Colonic mucosa (tissue), 4 donors: ENCODE measurements around the gene VSTM2B. TPM values are rescaled to one million over a fixed set of nuclear protein-coding genes. Genes with fewer than 3 reads are reported as not detected.

ENCODE experiments used
- DNase-seq: peaks from one replicate; pipeline ENCODE4 v3.0.0-alpha.2; 2020
- H3K27ac ChIP-seq: fragments of 200-600 bp; one replicate; pipeline ENCODE4 v1.8.0; 2021
- H3K27me3 ChIP-seq: fragments of 200-600 bp; one replicate; pipeline ENCODE4 v1.8.0; 2021
- H3K36me3 ChIP-seq: fragments of 200-600 bp; one replicate; pipeline ENCODE4 v1.8.0; 2021
- H3K4me1 ChIP-seq: fragments of 200-600 bp; one replicate; pipeline ENCODE4 v1.8.0; 2021; ENCODE audit warnings: mild to moderate bottlenecking
- H3K4me3 ChIP-seq: fragments of 200-600 bp; one replicate; pipeline ENCODE4 v1.8.0; 2021
- H3K9ac ChIP-seq, 2 donors: one replicate each; pipeline ENCODE4 v1.7.0; 2013; ENCODE audit warnings: control low read depth in 2 of 2, low read depth in 2 of 2, low read length in 2 of 2
- H3K9me3 ChIP-seq: fragments of 200-600 bp; one replicate; pipeline ENCODE4 v1.8.0; 2021
- intact Hi-C: fragments of 100-400 bp; cut with DNase I; formaldehyde crosslinking; loops from one replicate; pipeline ENCODE4 v1.14.1; 2022
- total RNA-seq, 2 donors: library from RNA; stranded (reverse); fragmentation: NEBNext Ultra II Directional in 1 of 2; extraction: Animal tissue kit (Norgen Biotek cat#: 25700) in 1 of 2; gene quantifications; one replicate each; pipeline ENCODE4 v1.2.1, GENCODE V29; 2021
- TF ChIP-seq, protein P1 (sequence below): fragments of 200-600 bp; IDR thresholded peaks from one replicate; pipeline ENCODE4 v1.8.0; 2022; ENCODE audit warnings: antibody characterized with exemption, mild to moderate bottlenecking
- donor health status: healthy.
- donor health status: DM: no; HTN: no; CAD: no.
- donor health status: DM: no; HTN: no; CAD: no.

The VSTM2B gene
- total RNA-seq, result not detected

- Histone ChIP-seq H3K9ac (no peak within 1 kb of the TSS), H3K4me1 (peaks cover 5% of the 10 kb centered on the region), H3K9me3 (no peaks in the 10 kb centered on the region), H3K27me3 (peaks cover 56% of the 10 kb centered on the region), H3K4me3 (no peak within 1 kb of the TSS), H3K36me3 (no peaks in the 10 kb centered on the region), H3K27ac (no peak within 1 kb of the TSS)
- intact Hi-C loops, result no loop called here
- no peak for DNase-seq
- TF ChIP-seq, protein P1, sequence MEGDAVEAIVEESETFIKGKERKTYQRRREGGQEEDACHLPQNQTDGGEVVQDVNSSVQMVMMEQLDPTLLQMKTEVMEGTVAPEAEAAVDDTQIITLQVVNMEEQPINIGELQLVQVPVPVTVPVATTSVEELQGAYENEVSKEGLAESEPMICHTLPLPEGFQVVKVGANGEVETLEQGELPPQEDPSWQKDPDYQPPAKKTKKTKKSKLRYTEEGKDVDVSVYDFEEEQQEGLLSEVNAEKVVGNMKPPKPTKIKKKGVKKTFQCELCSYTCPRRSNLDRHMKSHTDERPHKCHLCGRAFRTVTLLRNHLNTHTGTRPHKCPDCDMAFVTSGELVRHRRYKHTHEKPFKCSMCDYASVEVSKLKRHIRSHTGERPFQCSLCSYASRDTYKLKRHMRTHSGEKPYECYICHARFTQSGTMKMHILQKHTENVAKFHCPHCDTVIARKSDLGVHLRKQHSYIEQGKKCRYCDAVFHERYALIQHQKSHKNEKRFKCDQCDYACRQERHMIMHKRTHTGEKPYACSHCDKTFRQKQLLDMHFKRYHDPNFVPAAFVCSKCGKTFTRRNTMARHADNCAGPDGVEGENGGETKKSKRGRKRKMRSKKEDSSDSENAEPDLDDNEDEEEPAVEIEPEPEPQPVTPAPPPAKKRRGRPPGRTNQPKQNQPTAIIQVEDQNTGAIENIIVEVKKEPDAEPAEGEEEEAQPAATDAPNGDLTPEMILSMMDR, result no peak
These were observed at the start of gene VSTM2B for GRCh38 chr19:29525901-29526729. Gene VSTM2B, plus strand, starts transcription at chr19:29525994. Its CDS starts 590 bp downstream, at chr19:29526584.

DNA sequence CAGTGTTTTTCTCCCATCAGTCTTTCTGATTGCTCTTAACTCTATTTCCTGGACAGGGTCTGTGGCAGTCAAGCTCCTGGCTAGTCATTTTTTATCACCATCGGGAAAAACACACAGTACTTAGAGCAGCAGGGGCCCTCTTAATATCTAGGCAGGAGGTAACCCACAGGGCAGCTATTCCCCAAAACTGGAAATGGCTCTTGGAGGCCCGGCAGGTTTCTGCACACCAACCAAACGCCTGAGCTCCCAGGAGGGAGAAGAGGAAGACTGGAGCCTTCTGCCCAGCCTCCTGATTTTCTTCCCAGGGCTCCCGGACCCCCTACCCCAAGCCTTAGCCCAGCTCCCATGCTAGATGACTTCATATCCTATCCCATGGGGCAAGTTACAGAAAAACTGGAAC, 49.3 kb upstream of the VSTM2B start:
- H3K4me1 ChIP-seq, result no peaks in the 10 kb centered on the region
- no peaks in the 10 kb centered on the region for H3K36me3 ChIP-seq
- TF ChIP-seq, protein P1, result no peak
- H3K27me3 ChIP-seq, result no peaks in the 10 kb centered on the region
- H3K27ac ChIP-seq, result no peak overlapping the region
- H3K9me3 ChIP-seq, result no peaks in the 10 kb centered on the region
- H3K9ac ChIP-seq, result no peak overlapping the region
- DNase-seq, result no peak
- intact Hi-C loops, result no loop called here
- H3K4me3 ChIP-seq, result no peak overlapping the region

GRCh38 chr19:29477831-29478577, 47.8 kb upstream of the VSTM2B start:
- DNase-seq, result no peak
- Histone ChIP-seq H3K4me3 (no peak overlapping the region), H3K27me3 (no peaks in the 10 kb centered on the region), H3K9me3 (no peaks in the 10 kb centered on the region), H3K36me3 (no peaks in the 10 kb centered on the region), H3K4me1 (no peaks in the 10 kb centered on the region), H3K27ac (no peak overlapping the region), H3K9ac (no peak overlapping the region)
- TF ChIP-seq, protein P1, result no peak
- intact Hi-C loops, result no loop called here

DNA sequence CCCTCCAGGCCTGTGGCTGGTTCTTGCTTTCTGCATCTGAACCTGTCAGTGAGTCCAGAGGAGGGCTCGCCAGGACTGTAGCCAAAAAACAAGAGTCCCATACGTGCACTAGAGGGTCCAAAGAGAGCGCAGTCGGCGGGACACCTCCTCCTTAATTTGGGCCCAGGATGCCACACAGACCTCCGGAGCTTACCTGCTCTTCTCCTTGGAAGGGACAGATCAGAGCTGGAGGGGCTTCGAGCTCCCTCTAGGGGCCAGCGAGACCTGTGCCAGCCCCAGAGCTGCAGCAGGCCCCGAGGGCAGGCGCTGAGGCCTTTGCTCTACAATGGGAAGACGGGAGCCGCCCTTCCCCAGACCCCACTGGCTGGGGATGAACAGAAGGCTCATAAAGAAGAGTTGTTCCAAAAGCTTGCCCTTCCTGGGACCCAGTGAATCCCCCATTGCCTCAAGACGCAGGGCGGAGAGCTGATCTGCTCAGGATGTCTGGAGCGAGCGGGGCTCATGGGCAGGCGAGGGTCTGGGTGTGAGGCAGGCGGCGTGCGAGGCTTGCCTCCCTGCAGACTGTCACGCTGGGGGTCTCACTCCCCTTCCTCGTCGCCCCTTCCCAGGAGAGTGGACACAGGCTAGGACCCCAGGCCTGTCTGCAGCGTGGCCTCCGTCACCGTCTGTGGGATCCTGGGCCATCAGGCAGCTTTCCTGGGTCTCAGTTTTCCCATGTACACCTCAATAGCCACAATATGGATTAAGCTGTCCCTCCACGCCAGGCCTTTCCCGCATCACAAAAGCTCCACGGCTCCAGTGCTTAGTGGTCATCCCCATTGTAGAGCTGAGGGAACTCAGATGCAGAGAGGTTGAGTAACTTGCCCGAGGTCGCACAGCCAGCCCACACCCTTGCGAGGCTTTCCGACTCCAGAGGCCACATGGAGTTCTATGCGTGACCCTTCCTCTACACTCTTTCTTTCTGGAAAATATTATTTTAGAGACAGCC, 46.9 kb upstream of the VSTM2B start:
- no peak overlapping the region for H3K9ac ChIP-seq
- TF ChIP-seq, protein P1, result no peak
- no peak overlapping the region for H3K4me3 ChIP-seq
- no peak overlapping the region for H3K27ac ChIP-seq
- no peaks in the 10 kb centered on the region for H3K9me3 ChIP-seq
- intact Hi-C loops, result no loop called here
- H3K36me3 ChIP-seq, result no peaks in the 10 kb centered on the region
- no peaks in the 10 kb centered on the region for H3K27me3 ChIP-seq
- no peaks in the 10 kb centered on the region for H3K4me1 ChIP-seq
- DNase-seq, result no peak

GRCh38 chr19:29479941-29480340, 45.9 kb upstream of the VSTM2B start:
- intact Hi-C loops, result no loop called here
- H3K9me3 ChIP-seq, result no peaks in the 10 kb centered on the region
- TF ChIP-seq, protein P1, result no peak
- H3K4me1 ChIP-seq, result no peaks in the 10 kb centered on the region
- H3K27ac ChIP-seq, result no peak overlapping the region
- H3K27me3 ChIP-seq, result no peaks in the 10 kb centered on the region
- DNase-seq, result no peak
- H3K36me3 ChIP-seq, result no peaks in the 10 kb centered on the region
- no peak overlapping the region for H3K9ac ChIP-seq
- H3K4me3 ChIP-seq, result no peak overlapping the region
